HG02571 (cell line): ENCODE measurements around the gene RAB9A.
"Not testable (repeated sequence)": the region's sequence is repeated elsewhere in the genome, so short reads cannot be mapped to it uniquely, and the experiment has no call there.

Experiments
- ATAC-seq: cut with Tn5 transposase; IDR thresholded peaks from one replicate; pipeline ENCODE4 v1.9.1; 2021; ENCODE audit warnings: mild to moderate bottlenecking, moderate library complexity; ENCODE audit not compliant: unreplicated experiment

RAB9A gene

GRCh38 chrX:13699183-13699826 lies 10.4 kb downstream of the RAB9A start:
- no peak for ATAC-seq

GRCh38 chrX:13700380-13700779 lies 11.5 kb downstream of the RAB9A start:
- no peak for ATAC-seq

- ATAC-seq, result no peak
Measured at GRCh38 chrX:13702111-13702789, 13.3 kb downstream of the RAB9A start.

- ATAC-seq, result no peak
Measured at GRCh38 chrX:13703135-13703534, 14.2 kb downstream of the RAB9A start.

- ATAC-seq, result no peak
Measured at GRCh38 chrX:13703589-13703988, 14.7 kb downstream of the RAB9A start.

GRCh38 chrX:13711141-13711540 lies 22.2 kb downstream of the RAB9A start:
- no peak for ATAC-seq

- no peak for ATAC-seq
Measured at GRCh38 chrX:13716455-13716854, 27.5 kb downstream of the RAB9A start.

- ATAC-seq, result no peak
Measured at GRCh38 chrX:13716905-13717304, 28.0 kb downstream of the RAB9A start.

GRCh38 chrX:13717700-13718472 lies 29.0 kb downstream of the RAB9A start:
- no peak for ATAC-seq

- ATAC-seq, result no peak
Measured at GRCh38 chrX:13719192-13719856, 30.4 kb downstream of the RAB9A start.

GRCh38 chrX:13721371-13721770 lies 32.4 kb downstream of the RAB9A start:
- ATAC-seq, result no peak

GRCh38 chrX:13721819-13722519 lies 33.0 kb downstream of the RAB9A start:
- no peak for ATAC-seq

- ATAC-seq, result not testable (repeated sequence)
Measured at GRCh38 chrX:13724878-13725277, 36.0 kb downstream of the RAB9A start.

GRCh38 chrX:13726583-13726982 lies 37.7 kb downstream of the RAB9A start:
- ATAC-seq, result not testable (repeated sequence)

GRCh38 chrX:13730523-13730922 lies 41.6 kb downstream of the RAB9A start:
- ATAC-seq, result not testable (repeated sequence)

GRCh38 chrX:13732246-13733067 lies 43.5 kb downstream of the RAB9A start:
- no peak for ATAC-seq

- no peak for ATAC-seq
Measured at GRCh38 chrX:13733506-13733905, 44.6 kb downstream of the RAB9A start.

- ATAC-seq, result peak; percentile 93
Measured at GRCh38 chrX:13734278-13735172, 45.6 kb downstream of the RAB9A start, which contains the start of the genes OFD1 and TRAPPC2. Gene OFD1 (plus strand): TSS chrX:13734748. CDS start chrX:13735072, 324 bp downstream. Gene TRAPPC2 (minus strand): TSS chrX:13734620. CDS start chrX:13719963, 14,657 bp downstream.

GRCh38 chrX:13741695-13742094 lies 52.8 kb downstream of the RAB9A start:
- ATAC-seq, result no peak
